ENCODE data around the gene EIF4H. TPM values are rescaled to one million over a fixed set of nuclear protein-coding genes. Genes with fewer than 3 reads are reported as not detected.
"Not testable (repeated sequence)": the region's sequence is repeated elsewhere in the genome, so short reads cannot be mapped to it uniquely, and the experiment has no call there.

EIF4H gene
- total RNA-seq, 1 donor from 2014 or later, result 237 TPM

DNA sequence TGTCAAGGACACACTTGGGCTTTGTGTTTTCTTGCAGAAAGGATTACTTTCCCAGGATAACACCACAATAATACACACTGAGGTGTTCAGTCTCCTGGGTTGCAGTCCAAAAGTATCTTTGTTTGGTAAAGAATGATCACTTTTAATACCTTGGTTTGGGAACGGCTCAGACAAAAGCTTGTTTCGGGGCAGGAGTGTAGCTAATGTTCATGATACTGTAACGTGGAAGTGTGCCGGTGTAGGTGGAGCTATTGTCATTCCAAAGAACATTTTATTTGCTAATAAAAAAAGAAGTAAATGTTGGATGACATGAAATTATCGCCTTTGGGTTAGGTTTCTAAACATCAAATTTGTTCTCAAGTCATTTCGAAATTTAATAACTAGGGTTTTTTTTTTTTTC lies 1.2 kb downstream of the EIF4H start:
- no peak for DNase-seq (ENCODE audit: low spot score)

DNA sequence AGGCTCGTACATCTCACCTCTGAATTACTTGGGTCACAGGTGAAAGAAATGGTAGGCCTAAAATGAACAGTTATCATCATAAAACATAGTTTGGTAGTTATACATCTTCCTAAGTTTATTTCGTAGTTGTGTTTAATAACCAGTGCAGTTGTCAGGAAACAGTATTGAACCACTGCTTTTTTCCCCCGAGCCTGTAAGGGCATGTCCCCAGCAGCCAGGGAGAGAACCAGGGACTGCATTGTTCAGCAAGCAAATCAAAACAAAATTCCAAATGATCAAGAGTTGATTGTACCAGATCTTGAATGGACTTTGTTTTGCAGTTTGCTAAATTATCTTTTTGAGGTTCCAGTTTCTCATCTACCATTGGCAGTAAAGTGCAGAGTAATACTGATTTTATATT lies 2.4 kb downstream of the EIF4H start:
- no peak for DNase-seq (ENCODE audit: low spot score)

DNA sequence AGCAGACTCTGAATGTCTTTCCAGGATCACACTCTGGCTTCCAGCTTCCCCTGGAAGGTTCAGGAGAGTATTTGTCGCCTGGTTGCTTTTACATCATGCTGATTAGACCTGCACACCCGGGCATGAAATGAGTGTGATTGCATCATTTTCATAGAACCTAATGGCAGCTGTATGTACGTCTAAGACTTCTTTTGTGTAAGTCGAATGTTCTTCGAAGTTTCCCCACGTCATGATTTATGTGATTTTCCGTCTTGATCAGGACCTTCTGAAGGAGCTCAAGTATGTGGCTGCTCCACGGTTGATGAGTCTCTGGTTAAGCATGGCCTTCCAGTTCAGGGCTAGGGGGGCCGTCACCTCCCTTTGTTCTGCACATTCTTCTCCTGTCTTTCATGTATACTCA lies 4.5 kb downstream of the EIF4H start:
- DNase-seq (ENCODE audit: low spot score), result no peak

DNA sequence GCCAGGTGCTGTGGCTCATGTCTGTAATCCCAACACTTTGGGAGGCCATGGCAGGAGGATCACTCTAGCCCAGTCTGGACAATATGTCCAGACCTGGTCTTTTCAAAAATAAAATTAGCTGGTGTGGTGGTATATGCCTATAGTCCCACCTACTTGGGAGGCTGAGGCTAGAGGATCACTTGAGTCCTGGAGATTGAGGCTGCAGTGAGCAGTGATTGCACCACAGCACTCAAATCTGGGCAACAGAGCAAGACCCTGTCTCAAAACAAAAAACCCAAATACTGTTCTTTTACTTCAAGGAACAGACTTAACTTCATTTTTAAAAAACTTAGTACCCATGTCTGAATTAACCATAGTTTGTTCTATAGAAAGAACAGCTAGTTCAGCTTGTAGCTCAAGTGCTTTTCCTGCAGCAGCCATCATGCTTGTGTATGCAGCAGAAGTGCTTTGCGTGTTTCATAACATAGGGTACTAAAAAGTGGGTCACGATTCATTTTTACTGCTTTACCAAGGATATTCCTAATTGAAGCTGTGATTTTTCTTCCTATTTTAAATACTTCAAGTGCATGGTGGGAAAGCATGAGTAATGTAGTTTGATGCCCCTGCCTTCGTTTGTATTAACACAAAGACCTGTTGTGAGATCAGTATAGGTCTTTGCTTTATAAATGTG lies 5.9 kb downstream of the EIF4H start:
- no peak for DNase-seq (ENCODE audit: low spot score)

DNA sequence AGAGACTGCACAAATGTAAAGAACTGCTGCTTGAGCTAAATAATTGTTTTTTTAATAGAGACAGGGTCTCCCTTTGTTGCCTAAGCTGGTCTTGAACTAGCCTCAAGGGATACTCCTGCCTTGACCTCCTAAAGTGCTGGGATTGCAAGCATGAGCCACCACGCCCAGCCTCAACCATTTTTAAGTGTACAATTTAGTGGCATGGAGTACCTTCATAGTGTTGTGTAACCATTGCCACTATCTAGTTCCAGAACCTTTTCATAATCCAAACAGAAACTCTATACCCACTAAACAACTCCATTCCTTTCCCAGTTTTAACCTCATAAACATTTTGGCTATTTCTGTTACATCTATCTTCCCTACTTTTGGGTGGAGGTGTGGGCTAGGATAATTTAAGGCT lies 6.7 kb downstream of the EIF4H start:
- no peak for DNase-seq (ENCODE audit: low spot score)

DNA sequence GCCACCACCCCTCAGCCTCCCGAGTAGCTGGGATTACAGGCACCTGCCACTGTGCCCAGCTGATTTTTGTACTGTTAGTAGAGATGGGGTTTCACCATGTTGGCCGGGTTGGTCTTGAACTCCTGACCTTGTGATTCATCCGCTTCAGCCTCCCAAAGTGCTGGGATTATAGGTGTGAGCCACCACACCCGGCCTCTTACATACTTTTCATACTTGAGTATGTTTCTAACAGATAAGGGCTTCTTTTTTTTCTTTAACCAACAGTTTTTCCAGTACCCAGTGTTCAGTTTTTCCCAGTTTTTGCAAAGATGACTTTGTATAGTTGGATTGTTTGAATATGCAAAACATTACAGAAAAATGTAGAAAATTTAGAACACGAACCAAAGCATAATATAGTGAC lies 7.7 kb downstream of the EIF4H start:
- DNase-seq (ENCODE audit: low spot score), result no peak

DNA sequence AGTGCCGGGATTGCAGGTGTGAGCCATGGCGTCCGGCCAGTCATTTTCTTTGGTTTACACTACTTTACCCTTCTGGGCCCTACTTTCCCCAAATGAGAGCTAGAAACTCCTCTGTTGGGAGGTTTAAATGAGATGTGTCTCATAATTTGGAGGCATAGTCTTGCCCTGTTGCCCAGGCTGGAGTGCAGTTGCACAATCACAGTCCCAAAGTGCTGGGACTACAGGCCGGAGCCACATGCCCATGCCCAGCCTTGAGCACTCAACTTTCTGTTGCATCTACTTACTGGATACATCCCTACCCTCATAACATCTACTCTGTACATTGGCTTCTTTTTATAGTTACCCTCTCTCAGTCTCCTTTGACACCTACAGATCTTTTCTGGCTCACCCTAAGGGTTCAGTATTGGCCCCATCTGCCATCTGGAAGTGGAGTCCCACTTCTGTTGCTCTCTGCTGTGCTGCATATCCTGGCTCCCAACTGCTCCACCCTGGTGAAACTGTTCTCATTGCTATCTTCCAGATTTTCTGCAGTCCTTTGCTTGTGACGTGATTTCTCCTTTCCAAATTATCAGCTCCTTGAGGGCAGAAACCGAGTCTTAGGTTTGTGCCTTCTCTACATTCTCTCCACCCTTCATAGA lies 8.4 kb downstream of the EIF4H start:
- no peak for DNase-seq (ENCODE audit: low spot score)

DNA sequence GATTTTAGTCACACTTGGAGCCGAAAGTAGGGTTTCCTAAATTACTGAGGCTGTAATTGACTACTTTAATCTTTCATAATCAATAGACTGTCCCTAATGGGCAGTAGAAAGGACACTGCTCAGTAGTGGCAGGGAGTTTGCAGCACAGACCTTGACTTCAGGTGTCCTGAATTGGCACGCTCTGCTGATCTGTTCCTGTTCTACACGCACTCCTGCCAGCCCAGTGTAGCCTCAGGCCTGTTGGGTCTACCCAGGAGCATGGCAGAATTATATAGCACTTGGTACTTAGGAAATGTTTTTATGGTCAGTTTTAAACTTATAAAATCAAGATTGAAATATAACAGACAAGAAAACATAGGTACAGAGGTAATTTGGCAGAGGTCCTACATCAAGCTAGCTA lies 9.0 kb downstream of the EIF4H start:
- DNase-seq (ENCODE audit: low spot score), result no peak

DNA sequence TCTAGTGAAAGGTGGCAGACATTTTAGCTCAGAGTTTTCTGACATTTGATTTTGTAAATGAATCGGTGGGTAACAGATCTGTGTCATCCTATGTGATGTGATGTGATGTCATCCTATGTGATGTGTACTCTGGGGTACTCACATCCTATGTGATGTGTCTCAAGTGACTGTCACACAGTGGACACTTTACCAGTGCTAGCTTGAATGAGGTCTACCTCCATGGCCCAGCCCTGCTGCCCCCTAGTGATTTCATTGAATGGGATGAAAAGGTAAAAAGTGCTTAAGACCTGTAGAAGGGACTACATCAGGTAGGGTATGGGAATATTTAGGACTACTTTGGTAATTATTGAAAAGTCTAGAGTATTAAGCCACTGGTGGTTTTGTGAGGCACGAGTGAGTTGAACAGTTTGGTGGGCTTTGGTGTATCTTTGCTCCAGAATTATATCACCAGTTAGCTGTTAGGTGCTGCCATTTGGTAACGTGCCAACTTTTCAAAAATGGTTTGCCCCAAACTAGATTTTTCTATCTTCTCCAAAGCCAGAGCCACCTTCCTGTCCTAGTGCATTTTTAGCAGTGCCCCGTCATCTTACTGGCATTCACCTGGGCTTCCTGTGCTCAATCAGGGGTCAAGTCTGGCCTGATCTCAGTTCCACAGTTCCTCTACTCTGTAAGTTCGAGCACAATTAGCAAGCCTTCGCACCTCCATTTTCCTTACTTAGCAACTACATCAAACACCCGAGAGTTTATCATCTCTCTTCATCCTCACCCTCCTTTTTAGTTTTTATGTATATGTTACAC lies 9.7 kb downstream of the EIF4H start:
- no peak for DNase-seq (ENCODE audit: low spot score)

DNA sequence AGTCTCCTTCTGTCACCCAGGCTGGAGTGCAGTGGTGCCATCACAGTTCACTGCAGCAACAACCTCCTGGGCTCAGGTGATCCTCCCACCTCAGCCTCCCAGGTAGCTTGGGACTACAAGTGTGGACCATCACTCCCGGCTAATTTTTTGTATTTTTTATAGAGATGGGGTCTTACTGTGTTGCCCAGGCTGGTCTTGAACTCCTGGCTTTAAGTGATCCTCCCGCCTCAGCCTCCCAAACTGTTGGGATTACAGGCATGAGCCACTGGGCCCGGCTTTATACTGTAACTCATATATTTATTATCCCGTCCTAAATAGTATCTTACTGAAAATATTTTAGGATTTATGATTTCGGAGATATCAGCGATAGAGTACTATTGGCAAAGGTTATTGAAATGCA lies 10.9 kb downstream of the EIF4H start:
- DNase-seq (ENCODE audit: low spot score), result no peak

DNA sequence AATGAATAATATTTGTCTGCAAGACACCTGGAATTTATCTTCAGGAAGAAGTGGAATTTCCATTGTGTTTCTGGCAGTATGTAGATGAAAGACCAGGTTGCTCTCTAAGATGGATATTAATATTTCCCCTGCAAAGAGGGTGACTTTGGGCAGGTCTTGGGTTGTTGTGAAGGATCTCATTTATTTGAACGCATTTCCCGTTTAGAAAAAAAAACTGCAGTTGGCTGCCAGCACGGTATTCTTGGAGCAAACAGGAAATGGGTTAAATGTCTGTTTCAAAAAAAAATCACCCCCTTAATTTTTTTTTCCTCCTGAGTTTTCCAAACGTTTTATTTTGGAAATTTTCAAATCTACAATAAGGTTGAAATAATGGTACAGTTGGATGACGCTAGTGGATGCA lies 11.5 kb downstream of the EIF4H start:
- no peak for DNase-seq (ENCODE audit: low spot score)

DNA sequence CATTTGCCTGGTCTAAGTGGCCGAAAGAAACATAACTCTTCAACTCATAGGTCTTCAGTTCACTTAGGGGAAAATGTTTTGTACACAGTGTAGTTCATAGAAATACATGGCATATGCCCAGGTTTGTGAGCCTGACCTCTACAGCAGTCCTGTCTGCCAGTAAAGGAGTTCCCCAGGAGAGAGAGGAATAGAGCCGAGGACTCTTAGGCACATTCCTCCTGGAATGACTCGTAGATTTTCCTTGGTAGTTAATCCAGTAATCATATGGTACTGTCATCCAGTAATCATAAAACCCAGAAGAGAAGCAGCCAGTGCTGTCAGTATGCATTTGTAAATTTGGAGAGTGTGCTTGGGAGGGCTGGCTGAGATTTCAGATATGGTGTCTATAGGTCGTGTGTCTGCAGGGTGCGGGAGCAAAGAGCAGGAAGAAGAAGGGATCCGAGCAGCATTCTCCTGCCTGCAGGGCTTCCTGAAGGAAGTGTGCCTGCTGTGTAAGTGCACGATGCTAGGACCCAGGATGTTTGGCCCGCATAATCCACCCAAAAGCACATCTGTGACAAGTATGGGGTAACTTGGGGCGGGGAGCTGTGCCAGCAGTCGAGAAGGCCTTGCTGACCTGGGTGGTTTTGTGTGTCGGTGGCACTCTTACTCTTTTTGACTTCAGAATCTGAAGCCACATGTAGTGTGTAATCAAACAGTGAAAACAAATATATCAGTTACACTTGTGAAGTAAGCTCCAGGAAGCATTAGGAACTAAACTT lies 13.9 kb downstream of the EIF4H start:
- DNase-seq (ENCODE audit: low spot score), result no peak

DNA sequence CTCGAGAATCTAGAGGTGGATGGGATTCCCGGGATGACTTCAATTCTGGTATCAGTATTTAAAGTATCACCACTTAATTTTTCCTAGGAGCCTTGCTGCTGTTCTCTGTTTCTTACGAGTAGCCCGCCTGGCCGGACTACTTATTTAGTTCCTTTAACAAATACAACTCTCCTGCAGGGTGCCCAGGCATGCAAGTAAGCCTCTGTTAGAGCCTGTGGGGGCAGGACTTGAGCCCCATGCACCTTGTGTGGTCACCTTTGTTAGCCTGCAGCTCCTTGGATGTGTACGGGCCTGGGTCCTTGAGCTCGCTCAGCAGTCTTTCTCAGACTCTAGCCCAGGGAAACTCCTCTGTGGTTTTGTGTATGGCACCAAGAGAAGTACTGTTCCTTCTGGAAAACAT lies 16.1 kb downstream of the EIF4H start:
- no peak for DNase-seq (ENCODE audit: low spot score)

DNA sequence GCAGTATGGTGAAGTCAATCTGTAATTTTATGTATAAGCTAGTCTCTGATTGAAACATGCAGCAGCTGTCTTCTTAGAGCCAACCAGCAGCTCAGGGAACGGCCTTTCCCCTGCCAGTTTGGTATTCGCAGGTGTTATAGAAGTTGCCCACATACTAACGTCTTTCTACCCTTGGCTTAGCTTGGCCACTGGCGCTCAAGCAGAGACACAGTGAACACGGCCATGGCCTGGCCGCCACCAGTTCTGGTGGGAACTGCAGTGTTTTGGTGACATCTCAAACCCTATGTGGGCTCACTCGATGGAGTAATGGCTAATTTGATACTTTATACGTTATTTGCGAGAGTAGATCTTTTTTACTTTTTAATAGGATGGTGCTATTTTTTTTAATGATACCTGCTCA lies 17.1 kb downstream of the EIF4H start:
- no peak for DNase-seq (ENCODE audit: low spot score)

DNA sequence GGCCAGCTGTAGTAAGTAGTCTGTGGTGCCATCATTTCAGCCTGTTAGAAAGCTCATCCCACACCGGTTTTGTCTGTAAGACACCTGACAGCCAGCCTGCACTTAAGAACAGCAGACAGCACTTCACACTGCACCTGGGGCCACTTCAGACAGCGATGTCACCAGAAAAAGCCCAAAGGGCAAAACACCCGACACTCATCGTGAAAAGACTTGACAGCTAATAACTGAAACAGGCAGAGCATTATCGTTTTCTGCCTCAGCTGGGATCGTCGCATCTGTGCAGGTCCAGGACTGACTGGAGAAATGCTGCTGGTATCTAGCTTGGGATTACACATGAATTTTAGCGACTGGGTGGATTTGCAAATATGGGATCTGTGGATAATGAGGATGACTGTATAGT lies 18.9 kb downstream of the EIF4H start:
- no peak for DNase-seq (ENCODE audit: low spot score)

DNA sequence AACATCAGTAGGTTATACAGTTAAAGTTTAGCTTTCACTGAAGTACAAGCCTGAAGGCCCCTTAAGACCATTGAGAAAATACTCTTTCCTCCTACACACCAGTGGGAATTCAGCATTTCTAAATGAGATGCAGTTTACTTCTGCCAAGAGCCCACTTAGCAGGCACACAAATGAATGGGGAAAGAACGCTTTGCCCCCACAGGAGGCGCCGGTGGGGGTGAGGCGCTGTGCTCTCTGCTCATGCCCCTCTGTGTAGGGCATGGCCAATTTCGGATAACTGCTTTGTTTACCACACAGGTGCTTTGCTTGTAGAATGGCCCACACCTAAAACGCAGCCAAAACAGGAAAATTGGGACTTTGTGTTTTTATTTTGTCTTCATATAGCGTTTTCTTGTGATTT lies 19.8 kb downstream of the EIF4H start:
- DNase-seq (ENCODE audit: low spot score), result no peak

DNA sequence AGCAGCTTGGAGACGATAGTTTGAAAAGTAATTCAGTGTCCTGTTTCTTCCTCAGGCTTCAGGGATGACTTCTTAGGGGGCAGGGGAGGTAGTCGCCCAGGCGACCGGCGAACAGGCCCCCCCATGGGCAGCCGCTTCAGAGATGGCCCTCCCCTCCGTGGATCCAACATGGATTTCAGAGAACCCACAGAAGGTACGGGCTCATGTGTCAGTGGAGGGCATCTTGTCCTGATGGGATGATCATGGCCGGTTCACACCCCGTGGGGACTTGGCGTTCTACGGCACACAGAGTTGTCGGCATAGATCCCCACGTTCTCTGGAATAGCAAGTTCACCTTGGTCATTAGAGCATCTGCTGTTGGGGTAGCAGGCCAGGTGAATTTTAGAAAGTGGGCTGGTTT lies 20.5 kb downstream of the EIF4H start:
- no peak for DNase-seq (ENCODE audit: low spot score)

DNA sequence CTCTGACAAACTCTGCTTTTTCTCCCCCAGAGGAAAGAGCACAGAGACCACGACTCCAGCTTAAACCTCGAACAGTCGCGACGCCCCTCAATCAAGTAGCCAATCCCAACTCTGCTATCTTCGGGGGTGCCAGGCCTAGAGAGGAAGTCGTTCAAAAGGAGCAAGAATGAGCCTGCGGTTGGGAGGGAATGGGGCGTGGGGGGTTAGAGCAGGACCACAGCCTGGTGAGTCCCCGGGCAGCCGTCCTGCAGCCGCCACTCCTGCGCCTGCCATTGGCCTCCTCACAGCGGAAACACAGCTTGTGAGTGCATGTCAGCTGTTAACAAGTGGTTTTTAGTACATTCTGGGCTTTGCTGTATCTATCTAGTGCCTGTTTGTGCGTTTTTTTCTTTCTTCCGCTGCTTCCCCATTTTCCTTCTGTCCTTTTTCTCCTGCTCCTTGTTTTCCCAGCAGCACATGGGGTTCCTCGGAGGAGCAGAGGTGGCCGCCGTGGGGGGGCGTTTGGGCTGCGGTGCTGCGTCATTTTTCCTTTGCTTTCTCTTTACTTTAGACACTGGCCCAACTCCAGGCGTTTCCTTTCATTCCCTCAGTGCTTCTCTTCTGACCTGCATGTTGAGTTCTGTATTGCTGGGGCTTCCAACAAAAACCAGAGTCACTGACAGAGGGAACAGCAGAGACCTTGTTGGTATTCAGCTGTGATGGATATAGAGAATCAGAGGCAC lies 21.1 kb downstream of the EIF4H start:
- DNase-seq (ENCODE audit: low spot score), result not testable (repeated sequence)

DNA sequence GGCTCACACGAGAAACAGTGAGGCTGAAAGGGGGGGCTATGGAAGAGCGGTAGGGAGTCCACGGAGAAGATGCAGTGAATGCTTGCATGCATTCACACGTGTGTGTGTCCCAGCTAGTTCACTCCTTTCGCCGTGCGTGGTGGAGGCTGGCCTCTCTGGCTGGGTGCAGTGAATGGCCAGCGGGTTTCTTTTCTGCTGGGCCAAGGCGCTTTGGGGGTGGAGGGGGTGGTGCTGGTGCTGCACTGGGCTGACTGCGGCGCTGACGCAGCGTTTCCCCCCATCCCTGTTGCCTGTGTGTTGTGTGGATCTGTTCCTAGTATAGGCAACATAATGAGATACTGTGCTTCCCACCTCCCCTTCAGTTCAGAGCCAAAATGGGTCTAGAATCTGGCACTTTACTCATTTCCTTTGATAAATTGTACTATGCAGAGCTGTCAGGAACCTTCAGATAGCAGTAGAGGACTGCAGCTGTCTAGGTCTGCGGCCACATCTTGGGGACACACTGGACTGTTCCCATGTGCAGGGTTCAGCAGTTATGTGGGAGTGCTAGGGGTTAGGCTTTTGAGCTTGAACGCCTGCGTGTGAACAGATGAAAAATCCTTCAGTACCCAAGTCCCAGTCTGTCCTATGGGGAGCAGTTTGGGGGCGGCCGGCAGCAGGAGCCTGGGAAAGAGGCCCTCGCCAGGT lies 22.0 kb downstream of the EIF4H start:
- not testable (repeated sequence) for DNase-seq (ENCODE audit: low spot score)

DNA sequence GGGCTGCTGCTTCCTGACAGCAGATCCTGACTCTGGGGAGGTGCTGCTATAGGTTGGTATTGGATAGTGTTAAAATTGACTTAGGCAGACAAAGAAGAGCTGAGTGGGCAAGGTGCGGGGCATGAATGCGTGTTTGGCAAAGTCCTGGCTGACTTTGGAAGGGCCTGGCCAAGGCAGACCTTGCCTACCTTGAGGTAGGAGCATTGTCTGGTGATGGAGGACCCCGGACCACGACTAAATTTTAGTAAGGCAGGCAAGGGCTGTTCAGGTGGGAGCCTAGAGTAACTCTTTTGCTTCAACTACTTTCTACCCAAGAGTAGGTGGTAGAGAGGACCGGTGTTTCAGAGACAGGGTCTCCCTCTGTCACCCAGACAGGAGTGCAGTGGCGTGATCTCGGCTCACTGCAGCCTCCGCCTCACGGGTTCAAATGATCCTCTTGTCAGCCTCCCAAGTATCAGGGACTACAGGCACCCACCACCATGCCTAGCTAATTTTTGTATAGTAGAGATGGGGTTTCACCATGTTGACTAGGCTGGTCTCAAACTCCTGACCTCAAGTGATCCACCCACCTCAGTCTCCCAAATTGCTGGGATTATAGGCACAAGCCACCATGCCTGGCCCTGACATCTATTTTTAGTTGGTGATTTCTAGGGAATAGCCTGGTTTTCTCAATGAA lies 23.4 kb downstream of the EIF4H start:
- no peak for DNase-seq (ENCODE audit: low spot score)

Measured in ureter (tissue), 1 donor.